GM12878 (cell line): ENCODE measurements around the gene DDX27. TPM values are rescaled to one million over a fixed set of nuclear protein-coding genes. Genes with fewer than 3 reads are reported as not detected.
A peak's percentile ranks its signal among the peaks of the same experiment; 100 is the strongest.

ENCODE experiments used
- ATAC-seq: fragments of 200-7000 bp; cut with Tn5 transposase; 3 replicates; pipeline ENCODE4 v1.9.1; 2020; ENCODE audit warnings: mild to moderate bottlenecking, moderate library complexity
- BruUV-seq: library from RNA; stranded (reverse); fragments of 400-500 nt; replicated peaks from 2 replicates; lab custom pipeline; 2021; lab: Mats Ljungman, UMichigan
- CTCF ChIA-PET: fragments of 300-600 bp; sonication (Branson Sonifier 250); formaldehyde crosslinking; extraction: SDS; loops from one replicate; lab custom pipeline; 2021; ENCODE audit warnings: inconsistent platforms; lab: Yijun Ruan, JAX
- POLR2A ChIA-PET: fragments of 350-600 bp; formaldehyde crosslinking; extraction: SDS; loops from one replicate; lab custom pipeline; 2021; ENCODE audit warnings: inconsistent platforms; lab: Charles Lee
- RAD21 ChIA-PET: fragments of 300-600 bp; sonication (Branson Sonifier 250); formaldehyde crosslinking; loops from one replicate; lab custom pipeline; 2023; ENCODE audit warnings: antibody characterized with exemption; ENCODE audit not compliant: unreplicated experiment; lab: Charles Lee
- SMC1A ChIA-PET: fragments of 300-600 bp; sonication (Branson Sonifier 250); formaldehyde crosslinking; loops from one replicate; lab custom pipeline; 2023; ENCODE audit not compliant: unreplicated experiment, uncharacterized antibody; lab: Charles Lee
- DNase-seq: peaks from one replicate; pipeline ENCODE4 v3.0.0-alpha.2; 2011; ENCODE audit warnings: low read depth, low spot score
- FAIRE-seq: peaks from 3 replicates; lab custom pipeline; 2011; peaks lifted over from hg19 to GRCh38; lab: Jason Lieb, UNC
- H2AFZ ChIP-seq: 2 replicates; pipeline ENCODE4 v1.6.0; 2011; ENCODE audit warnings: low read depth, low read length, control low read depth; ENCODE audit not compliant: control insufficient read depth
- H3K27ac ChIP-seq: 2 replicates; pipeline ENCODE4 v1.5.1; 2011; ENCODE audit warnings: control low read depth; ENCODE audit not compliant: control insufficient read depth, insufficient read depth
- H3K27me3 ChIP-seq, 2 experiments: replicated peaks in 1 of 2; 2 replicates each; pipeline versions ENCODE4 v1.6.0 to v1.6.1; 2011; ENCODE audit warnings: low read length in 1 of 2; ENCODE audit not compliant: control insufficient read depth in 2 of 2, insufficient read depth in 2 of 2
- H3K36me3 ChIP-seq, 2 experiments: 2 replicates each; pipeline ENCODE4 v1.5.1; 2011; ENCODE audit warnings: low read length in 1 of 2; ENCODE audit not compliant: control insufficient read depth in 2 of 2, insufficient read depth in 2 of 2
- H3K4me1 ChIP-seq: 2 replicates; pipeline ENCODE4 v1.6.1; 2011; ENCODE audit warnings: mild to moderate bottlenecking, low read length, moderate library complexity, mixed read lengths; ENCODE audit not compliant: control insufficient read depth, insufficient read depth
- H3K4me2 ChIP-seq: 2 replicates; pipeline ENCODE4 v1.6.0; 2011; ENCODE audit warnings: control low read depth; ENCODE audit not compliant: control insufficient read depth, insufficient read depth
- H3K4me3 ChIP-seq: fragments of 200-600 bp; sonication (generic); 2 replicates; pipeline ENCODE4 v1.5.1; 2016
- H3K79me2 ChIP-seq: 2 replicates; pipeline ENCODE4 v1.6.0; 2011; ENCODE audit warnings: low read length; ENCODE audit not compliant: control insufficient read depth, insufficient read depth
- H3K9ac ChIP-seq: 2 replicates; pipeline ENCODE4 v1.8.0; 2011; ENCODE audit warnings: low read length, control low read depth, mixed read lengths; ENCODE audit not compliant: control insufficient read depth, insufficient read depth
- H3K9me3 ChIP-seq: replicated peaks from 3 replicates; pipeline ENCODE4 v1.5.1; 2011; ENCODE audit warnings: mild to moderate bottlenecking, low read length; ENCODE audit not compliant: control insufficient read depth, insufficient read depth
- H4K20me1 ChIP-seq: 2 replicates; pipeline ENCODE4 v1.6.0; 2011; ENCODE audit not compliant: control insufficient read depth, insufficient read depth
- ATF7 ChIP-seq: fragments of 450-650 bp; IDR thresholded peaks from 2 replicates; pipeline ENCODE4 v1.6.1; 2016; ENCODE audit warnings: low read depth, mild to moderate bottlenecking
- BHLHE40 ChIP-seq, 2 experiments: fragments of 450-650 bp in 1 of 2; IDR thresholded peaks; 2 replicates each; pipeline ENCODE4 v1.6.1; 2011 to 2017; ENCODE audit warnings: low read depth in 2 of 2, borderline replicate concordance in 1 of 2, improper control_type of control experiment in 1 of 2, low read length in 1 of 2, mild to moderate bottlenecking in 1 of 2
- EGR1 ChIP-seq, 2 experiments: IDR thresholded peaks; 1 replicate in 1 of 2; 2 replicates in 1 of 2; pipeline ENCODE4 v1.6.1; 2011 to 2012; ENCODE audit warnings: low read depth in 2 of 2, low read length in 2 of 2, borderline replicate concordance in 1 of 2, mild to moderate bottlenecking in 1 of 2, moderate library complexity in 1 of 2
- MEF2B ChIP-seq: fragments of 450-650 bp; IDR thresholded peaks from 2 replicates; pipeline ENCODE4 v1.6.1; 2018; ENCODE audit warnings: mild to moderate bottlenecking, moderate library complexity; ENCODE audit not compliant: partially characterized antibody, poor library complexity, severe bottlenecking
- MXI1 ChIP-seq: fragments of 150-350 bp; IDR thresholded peaks from 2 replicates; pipeline ENCODE4 v1.6.1; 2011; ENCODE audit warnings: low read depth, mild to moderate bottlenecking, inconsistent platforms, low read length, improper control_type of control experiment
- MYB ChIP-seq: fragments of 150-350 bp; IDR thresholded peaks from 2 replicates; pipeline ENCODE4 v1.6.1; 2014; ENCODE audit warnings: mild to moderate bottlenecking, low read depth, low read length, borderline replicate concordance
- NFYB ChIP-seq: IDR thresholded peaks from 2 replicates; pipeline ENCODE4 v1.6.1; 2011; ENCODE audit warnings: low read depth, mild to moderate bottlenecking, low read length, improper control_type of control experiment, moderate library complexity; ENCODE audit not compliant: insufficient read depth
- RAD21 ChIP-seq: IDR thresholded peaks from 2 replicates; pipeline ENCODE4 v1.6.1; 2011; ENCODE audit warnings: mild to moderate bottlenecking, low read depth, low read length, moderate library complexity; ENCODE audit not compliant: insufficient read depth
- SKIL ChIP-seq: fragments of 450-650 bp; IDR thresholded peaks from 2 replicates; pipeline ENCODE4 v1.6.1; 2017; ENCODE audit warnings: mild to moderate bottlenecking, low read depth, inconsistent platforms; ENCODE audit not compliant: poor library complexity, severe bottlenecking
- SMAD1 ChIP-seq: fragments of 450-650 bp; IDR thresholded peaks from 2 replicates; pipeline ENCODE4 v1.6.1; 2018; ENCODE audit warnings: mild to moderate bottlenecking, low read depth; ENCODE audit not compliant: partially characterized antibody
- SMARCA5 ChIP-seq: fragments of 450-650 bp; IDR thresholded peaks from 2 replicates; pipeline ENCODE4 v1.6.1; 2017; ENCODE audit warnings: mild to moderate bottlenecking
- STAT3 ChIP-seq: IDR thresholded peaks from 2 replicates; pipeline ENCODE4 v1.6.1; 2011; ENCODE audit warnings: low read depth, low read length, improper control_type of control experiment
- TARDBP ChIP-seq: IDR thresholded peaks from 2 replicates; pipeline ENCODE4 v1.6.1; 2016; ENCODE audit warnings: borderline replicate concordance
- ZNF207 ChIP-seq: fragments of 450-650 bp; IDR thresholded peaks from 2 replicates; pipeline ENCODE4 v1.6.1; 2014; ENCODE audit warnings: antibody characterized with exemption, mild to moderate bottlenecking, borderline replicate concordance
- ZNF622 ChIP-seq: fragments of 450-650 bp; IDR thresholded peaks from 2 replicates; pipeline ENCODE4 v1.6.1; 2017; ENCODE audit warnings: mild to moderate bottlenecking, inconsistent platforms
- WGBS: methylation state at CpG from one replicate; pipeline ENCODE4 v1.1.6; 2016; ENCODE audit warnings: low lambda C conversion rate; ENCODE audit not compliant: insufficient replicate concordance, insufficient coverage; ENCODE audit errors: missing lambda C conversion rate; 5-methylcytosine and 5-hydroxymethylcytosine counted together
- in situ Hi-C: fragments of 300-500 bp; cut with MboI; formaldehyde crosslinking; loops from 9 replicates; pipeline ENCODE4 v1.14.3; 2018; ENCODE audit warnings: mixed read lengths
- intact Hi-C: fragments of 100-400 bp; cut with micrococcal nuclease; formaldehyde crosslinking; loops from one replicate; pipeline ENCODE4 v1.14.2; 2022; ENCODE audit not compliant: unreplicated experiment
- polyA plus RNA-seq, 11 experiments: library from polyadenylated mRNA; depleted of rRNA in 4 of 11; unstranded in 6 of 11; stranded (reverse) in 5 of 11; fragments of >200 nt; fragmentation: Nextera tagmentation in 4 of 11; fragmentation: Illumina TruSeq in 1 of 11; extraction: Ambion mirVana in 4 of 11; extraction: Trizol in 1 of 11; gene quantifications; 1 replicate in 1 of 11; 2 replicates in 10 of 11; pipeline versions ENCODE4 v1.2.1 to v1.2.3, GENCODE V29; 2011 to 2016; ENCODE audit warnings: inconsistent platforms in 2 of 11, missing spikeins in 2 of 11, low read depth in 1 of 11
- total RNA-seq, 4 experiments: library from RNA; depleted of rRNA in 3 of 4; stranded (reverse); fragments of >200 nt in 3 of 4; fragmentation: Illumina TruSeq in 1 of 4; extraction: Trizol in 1 of 4; gene quantifications; 2 replicates each; pipeline versions ENCODE4 v1.2.1 to v1.2.3, GENCODE V29; 2013 to 2021

The DDX27 gene
- total and polyA plus RNA-seq, 10 of the 15 experiments (the other 5 are each of a cell fraction or from before 2014, with no cell fraction given): 19.8 to 78.8 (median 54.9) TPM

- DNase-seq (no peak), FAIRE-seq (no peak), ATAC-seq (no peak)
- Histone ChIP-seq H3K27me3 (no peaks in the 10 kb centered on the region), H4K20me1 (no peaks in the 10 kb centered on the region), H3K4me3 (no peak overlapping the region), H3K4me2 (no peak overlapping the region), H3K79me2 (no peaks in the 10 kb centered on the region), H3K9me3 (no peaks in the 10 kb centered on the region), H3K9ac (no peak overlapping the region), H3K27ac (no peak overlapping the region), H2AFZ (no peak overlapping the region), H3K4me1 (no peaks in the 10 kb centered on the region), H3K36me3 (peaks cover 28 to 43% of the 10 kb centered on the region in 2 experiments)
- intact Hi-C loops (loop anchor here (2.0 kb wide), 1 partner anchor 75 kb away; no protein-coding TSS in a partner anchor), in situ Hi-C loops (no loop called here)
- WGBS: 78% methylated on average over 5 of the region's 5 CpGs
- SMC1A ChIA-PET: interaction anchor here (2.2 to 4.1 kb wide), 2 partner anchors 35 to 115 kb away, joined by 8 to 17 read pairs; no protein-coding TSS in a partner anchor
- CTCF ChIA-PET: interaction anchor here (1.0 to 5.5 kb wide), 3 partner anchors 31 to 74 kb away, joined by 3 to 46 read pairs (median 5); no protein-coding TSS in a partner anchor
- TF ChIP-seq SMARCA5 (no peak), EGR1 (IDR thresholded peaks at IDR 0.05; ENCODE audit: borderline replicate concordance in 1 of 2, low read depth in 2 of 2, low read length in 2 of 2) (no peak), NFYB (no peak), MYB (no peak), MEF2B (no peak)
- RAD21 ChIA-PET: interaction anchor here (0.5 to 3.1 kb wide), 4 partner anchors 29 to 122 kb away, joined by 3 to 17 read pairs (median 6); partner anchors contain the start of gene ZNFX1
- TSS peak; percentile 19 for BruUV-seq
- POLR2A ChIA-PET: interaction anchor here (0.5 to 0.8 kb wide), 2 partner anchors 32 to 42 kb away, joined by 3 read pairs; no protein-coding TSS in a partner anchor
These were observed 28.6 kb downstream of the DDX27 start for GRCh38 chr20:49247792-49248191.

DNA sequence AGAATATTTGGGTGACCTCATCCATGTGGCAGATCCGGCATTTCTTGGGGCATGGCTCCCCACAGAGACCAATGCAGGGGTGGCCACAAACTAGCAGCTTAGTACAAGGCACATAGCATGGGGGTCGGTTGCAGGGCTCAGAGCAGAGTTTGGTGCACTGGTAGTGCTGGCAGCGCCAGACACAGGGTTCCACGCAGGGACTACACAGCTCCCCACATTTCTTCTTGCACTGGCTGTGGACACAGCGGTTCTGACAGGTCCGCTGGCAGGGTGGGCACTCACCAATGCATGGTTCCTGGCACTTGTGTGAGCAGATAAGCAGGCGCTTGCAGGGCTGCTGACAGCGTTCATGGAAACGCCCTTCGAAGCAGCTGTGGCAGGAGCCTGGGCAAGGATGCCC lies 29.1 kb downstream of the DDX27 start:
- 93% methylated on average over 10 of the region's 10 CpGs for WGBS
- SMC1A ChIA-PET: interaction anchor here (0.6 kb wide), 1 partner anchor 42 kb away, joined by 3 read pairs; no protein-coding TSS in a partner anchor
- Histone ChIP-seq H3K79me2 (no peaks in the 10 kb centered on the region), H3K9ac (no peak overlapping the region), H3K4me2 (no peak overlapping the region), H3K9me3 (no peaks in the 10 kb centered on the region), H4K20me1 (no peaks in the 10 kb centered on the region), H3K4me3 (no peak overlapping the region), H3K36me3 (peaks cover 25 to 44% of the 10 kb centered on the region in 2 experiments), H3K27me3 (no peaks in the 10 kb centered on the region), H2AFZ (no peak overlapping the region), H3K4me1 (no peaks in the 10 kb centered on the region), H3K27ac (no peak overlapping the region)
- intact Hi-C loops (no loop called here), in situ Hi-C loops (no loop called here)
- BruUV-seq: no TSS peak
- RAD21 ChIA-PET: interaction anchor here (0.5 to 3.1 kb wide), 4 partner anchors 29 to 123 kb away, joined by 3 to 17 read pairs (median 6); partner anchors contain the start of gene ZNFX1
- CTCF ChIA-PET: interaction anchor here (1.2 kb wide), 1 partner anchor 31 kb away, joined by 5 read pairs; no protein-coding TSS in a partner anchor
- DNase-seq: no peak
- ATAC-seq: no peak
- no peak for FAIRE-seq
- POLR2A ChIA-PET: no interaction called here
- TF ChIP-seq SKIL (no peak), ATF7 (no peak), BHLHE40 (IDR thresholded peaks at IDR 0.05; ENCODE audit: borderline replicate concordance in 1 of 2, low read depth in 2 of 2, low read length in 1 of 2) (no peak), RAD21 (no peak), MXI1 (no peak), STAT3 (no peak), SMAD1 (no peak), EGR1 (IDR thresholded peaks at IDR 0.05; ENCODE audit: borderline replicate concordance in 1 of 2, low read depth in 2 of 2, low read length in 2 of 2) (no peak), ZNF207 (no peak), TARDBP (no peak), ZNF622 (no peak), NFYB (no peak)
